IPS DF 6.9 (cell line): ENCODE measurements around the gene RAD51B.
"Not testable (repeated sequence)": the region's sequence is repeated elsewhere in the genome, so short reads cannot be mapped to it uniquely, and the experiment has no call there.

Experiments used
- DNase-seq: peaks from one replicate; pipeline ENCODE4 v3.0.0-alpha.2; 2013; ENCODE audit warnings: low read depth, low spot score
- H3K27ac ChIP-seq: one replicate; pipeline ENCODE4 v1.5.1; 2013; ENCODE audit warnings: low read length, control low read depth
- H3K27me3 ChIP-seq: 2 replicates; pipeline ENCODE4 v1.6.1; 2013; ENCODE audit warnings: mild to moderate bottlenecking, low read length; ENCODE audit not compliant: control insufficient read depth, insufficient read depth
- H3K36me3 ChIP-seq: 2 replicates; pipeline ENCODE4 v1.6.1; 2013; ENCODE audit warnings: low read length; ENCODE audit not compliant: control insufficient read depth, insufficient read depth
- H3K4me1 ChIP-seq: 2 replicates; pipeline ENCODE4 v1.6.1; 2013; ENCODE audit warnings: low read length; ENCODE audit not compliant: control insufficient read depth, insufficient read depth
- H3K4me3 ChIP-seq: 2 replicates; pipeline ENCODE4 v1.5.1; 2013; ENCODE audit warnings: mild to moderate bottlenecking, low read length
- H3K9me3 ChIP-seq: 2 replicates; pipeline ENCODE4 v1.6.1; 2013; ENCODE audit warnings: low read length, inconsistent platforms; ENCODE audit not compliant: control insufficient read depth, insufficient read depth
- WGBS: extraction: QIAGEN DNeasy Blood & Tissue Kit; methylation state at CpG from one replicate; pipeline ENCODE4 v1.1.7; 2013; ENCODE audit warnings: mixed read lengths, missing lambda C conversion rate; ENCODE audit not compliant: insufficient read length, insufficient coverage; 5-methylcytosine and 5-hydroxymethylcytosine counted together

RAD51B gene

DNA sequence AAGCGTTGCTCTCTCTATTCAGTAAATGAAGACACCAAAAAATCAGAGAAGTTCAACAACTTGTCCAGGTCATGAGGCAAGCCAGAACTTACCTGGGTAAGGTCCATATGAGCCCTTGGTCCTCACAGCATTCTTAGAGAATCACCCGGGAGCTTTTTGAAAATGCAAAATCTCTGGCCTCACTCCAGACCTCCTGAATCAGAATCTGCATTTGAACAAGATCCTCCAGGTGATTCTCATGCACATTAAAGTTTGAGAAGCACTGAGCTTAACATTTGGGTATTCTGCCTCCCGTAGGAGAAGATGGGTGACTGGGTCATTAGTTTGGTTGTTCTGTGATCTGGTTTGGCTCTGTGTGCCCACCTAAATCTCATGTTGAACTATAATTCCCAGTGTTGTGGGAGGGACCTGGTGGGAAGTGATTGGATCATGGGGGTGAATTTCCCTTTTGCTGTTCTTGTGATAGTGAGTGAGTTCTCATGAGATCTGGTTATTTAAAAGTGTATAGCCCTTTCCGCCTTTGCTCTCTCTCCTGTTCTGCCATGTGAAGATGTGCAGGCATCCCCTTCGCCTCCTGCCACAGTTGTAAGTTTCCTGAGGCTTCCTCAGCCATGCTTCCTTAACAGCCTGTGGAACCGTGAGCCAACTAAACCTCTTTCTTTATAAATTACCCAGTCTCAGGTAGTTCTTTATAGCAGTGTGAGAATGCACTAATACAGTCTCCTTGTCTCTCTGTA is 221.2 kb downstream of the RAD51B start:
- Histone ChIP-seq H3K27ac (no peak overlapping the region), H3K4me3 (no peak overlapping the region), H3K36me3 (no peaks in the 10 kb centered on the region), H3K4me1 (peaks cover 1% of the 10 kb centered on the region; the same call in 1 of the 2 replicates), H3K27me3 (no peaks in the 10 kb centered on the region), H3K9me3 (no peaks in the 10 kb centered on the region)
- DNase-seq, result peak; percentile 31
- WGBS, result no CpG with 5 or more reads among the region's 6 CpGs

DNA sequence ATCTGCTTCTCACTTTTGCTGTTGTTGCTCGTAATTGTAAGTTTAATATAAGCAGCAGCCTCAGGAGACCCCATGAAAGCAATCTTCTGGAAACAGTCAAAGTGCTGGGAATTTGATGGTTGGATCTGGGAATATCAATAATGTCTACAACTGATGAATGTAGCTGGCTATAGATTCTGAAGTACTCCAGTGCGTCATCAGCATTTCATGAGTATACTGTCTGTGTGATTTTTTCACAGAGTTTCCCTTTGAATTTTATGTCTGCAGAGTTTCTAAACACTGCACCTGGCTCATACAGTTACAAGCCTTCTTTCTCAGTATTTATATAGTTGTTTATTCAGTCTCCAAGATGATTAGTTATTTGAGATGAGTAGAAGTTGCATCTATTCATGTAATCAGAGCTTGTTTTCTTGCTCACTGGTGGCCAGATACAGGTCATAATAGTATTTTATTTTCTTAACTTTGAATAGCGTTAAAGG is 222.3 kb downstream of the RAD51B start:
- no CpG with 5 or more reads among the region's 3 CpGs for WGBS
- Histone ChIP-seq H3K27me3 (no peaks in the 10 kb centered on the region), H3K4me3 (no peak overlapping the region), H3K27ac (no peak overlapping the region), H3K9me3 (no peaks in the 10 kb centered on the region), H3K36me3 (no peaks in the 10 kb centered on the region), H3K4me1 (peaks cover 1% of the 10 kb centered on the region; the same call in 1 of the 2 replicates)
- no peak for DNase-seq

DNA sequence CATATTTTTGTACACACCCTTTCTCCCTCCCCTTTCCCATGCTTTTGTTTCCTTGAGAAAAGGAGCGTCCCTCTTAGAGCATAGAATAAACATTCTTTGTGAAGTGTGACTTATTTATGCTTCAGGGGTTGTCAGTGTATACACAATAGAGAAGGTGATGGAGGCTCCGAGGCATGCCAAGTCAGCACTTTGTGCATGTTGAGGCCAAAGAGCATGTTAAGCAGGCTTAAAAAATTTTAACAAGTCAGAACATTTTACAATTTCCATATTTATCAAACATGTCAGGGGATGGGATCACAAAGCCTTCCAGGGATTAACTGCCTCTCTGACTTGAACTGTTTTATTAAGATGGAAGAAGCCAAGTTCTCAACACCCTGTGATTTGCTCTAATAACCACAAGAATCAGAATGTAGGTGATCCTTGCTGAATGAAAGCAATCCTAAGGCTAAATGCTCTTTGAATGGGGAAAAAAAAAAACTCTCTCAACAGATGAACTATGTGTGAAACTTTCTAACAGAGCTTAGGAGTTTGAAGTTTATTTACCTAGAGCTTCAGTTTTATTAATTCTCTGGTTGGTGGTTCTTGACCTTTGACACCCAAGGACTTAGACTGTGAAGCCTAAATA is 223.1 kb downstream of the RAD51B start:
- DNase-seq, result no peak
- Histone ChIP-seq H3K4me1 (peaks cover 1% of the 10 kb centered on the region; the same call in 1 of the 2 replicates), H3K27ac (no peak overlapping the region), H3K4me3 (no peak overlapping the region), H3K36me3 (no peaks in the 10 kb centered on the region), H3K27me3 (no peaks in the 10 kb centered on the region), H3K9me3 (no peaks in the 10 kb centered on the region)
- no CpG with 5 or more reads among the region's 2 CpGs for WGBS

DNA sequence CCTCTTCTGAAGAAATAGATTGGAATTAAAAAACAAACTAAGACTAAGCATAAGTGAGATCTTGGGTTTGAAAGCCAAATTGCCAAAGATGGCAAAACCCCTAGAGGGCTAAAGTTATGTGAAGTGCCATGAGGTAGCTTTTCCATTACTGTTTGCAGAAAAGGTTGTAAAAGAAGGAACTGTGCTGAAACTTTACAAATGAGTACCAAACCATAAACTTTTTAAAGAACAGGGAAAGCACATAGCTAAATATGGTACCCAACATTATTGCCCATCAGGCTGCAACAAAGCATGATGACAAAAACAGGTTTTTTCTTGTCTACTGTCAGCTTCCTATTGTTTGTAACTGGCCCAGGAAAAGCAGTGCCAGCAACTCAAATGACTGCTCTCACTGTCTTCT is 224.2 kb downstream of the RAD51B start:
- Histone ChIP-seq H3K9me3 (no peaks in the 10 kb centered on the region), H3K4me3 (no peak overlapping the region), H3K4me1 (peaks cover 1% of the 10 kb centered on the region; the same call in 1 of the 2 replicates), H3K27ac (no peak overlapping the region), H3K27me3 (no peaks in the 10 kb centered on the region), H3K36me3 (no peaks in the 10 kb centered on the region)
- DNase-seq, result no peak

DNA sequence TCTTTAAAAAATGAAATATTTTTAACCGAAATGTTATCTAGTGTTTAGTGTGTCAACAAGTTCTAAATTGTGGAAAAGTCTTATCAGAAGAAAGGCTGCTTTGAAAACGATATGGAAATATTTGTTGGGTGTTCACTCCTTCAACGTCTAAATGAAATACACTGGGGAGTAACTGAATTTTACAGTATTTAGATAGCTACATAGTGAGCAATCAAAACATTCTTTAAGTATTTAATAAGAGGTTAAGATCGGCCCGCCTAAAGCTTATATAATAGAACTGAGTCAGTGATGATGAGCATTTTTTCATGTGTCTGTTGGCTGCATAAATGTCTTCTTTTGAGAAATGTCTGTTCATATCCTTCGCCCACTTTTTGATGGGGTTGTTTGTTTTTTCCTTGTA is 228.3 kb downstream of the RAD51B start:
- DNase-seq, result no peak
- no peak overlapping the region for H3K27ac ChIP-seq
- no peak overlapping the region for H3K4me3 ChIP-seq
- H3K9me3 ChIP-seq, result no peaks in the 10 kb centered on the region
- no peaks in the 10 kb centered on the region for H3K36me3 ChIP-seq
- H3K27me3 ChIP-seq, result no peaks in the 10 kb centered on the region
- WGBS, result no CpG with 5 or more reads among the region's 6 CpGs
- no peaks in the 10 kb centered on the region for H3K4me1 ChIP-seq

DNA sequence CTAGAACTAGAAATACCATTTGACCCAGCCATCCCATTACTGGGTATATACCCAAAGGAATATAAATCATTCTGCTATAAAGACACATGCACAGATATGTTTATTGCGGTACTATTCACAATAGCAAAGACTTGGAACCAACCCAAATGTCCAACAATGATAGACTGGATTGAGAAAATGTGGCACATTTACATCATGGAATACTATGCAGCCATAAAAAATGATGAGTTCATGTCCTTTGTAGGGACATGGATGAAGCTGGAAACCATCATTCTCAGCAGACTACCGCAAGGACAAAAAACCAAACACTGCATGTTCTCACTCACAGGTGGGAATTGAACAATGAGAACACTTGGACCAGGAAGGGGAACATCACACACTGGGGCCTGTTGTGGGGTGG is 229.2 kb downstream of the RAD51B start:
- H3K9me3 ChIP-seq, H3K27me3 ChIP-seq, H3K4me1 ChIP-seq, H3K27ac ChIP-seq, H3K4me3 ChIP-seq, DNase-seq, H3K36me3 ChIP-seq: not testable (repeated sequence)
- WGBS, result no CpG with 5 or more reads among the region's 2 CpGs

DNA sequence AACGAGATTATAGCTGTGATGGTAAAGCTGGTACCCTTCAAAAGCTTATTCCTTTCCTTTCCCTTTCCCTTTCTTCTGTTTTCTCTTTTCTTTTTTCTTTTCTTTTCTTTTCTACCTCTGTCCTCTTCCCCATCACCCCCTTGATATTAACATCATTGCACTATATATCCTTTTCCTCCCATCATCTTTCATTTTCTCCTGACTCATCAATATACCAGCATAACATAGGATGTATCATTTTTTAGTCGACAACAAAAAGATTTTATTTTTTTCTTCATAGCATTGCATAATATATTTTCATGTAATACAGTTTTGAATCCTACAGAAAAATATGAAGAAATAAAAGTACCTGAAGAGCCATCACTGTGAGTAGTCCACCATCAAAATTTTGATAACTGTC is 230.6 kb downstream of the RAD51B start:
- no CpG with 5 or more reads among the region's 2 CpGs for WGBS
- H3K27me3 ChIP-seq, result no peaks in the 10 kb centered on the region
- H3K4me3 ChIP-seq, result no peak overlapping the region
- H3K36me3 ChIP-seq, result no peaks in the 10 kb centered on the region
- no peaks in the 10 kb centered on the region for H3K9me3 ChIP-seq
- H3K4me1 ChIP-seq, result no peaks in the 10 kb centered on the region
- no peak for DNase-seq
- no peak overlapping the region for H3K27ac ChIP-seq

DNA sequence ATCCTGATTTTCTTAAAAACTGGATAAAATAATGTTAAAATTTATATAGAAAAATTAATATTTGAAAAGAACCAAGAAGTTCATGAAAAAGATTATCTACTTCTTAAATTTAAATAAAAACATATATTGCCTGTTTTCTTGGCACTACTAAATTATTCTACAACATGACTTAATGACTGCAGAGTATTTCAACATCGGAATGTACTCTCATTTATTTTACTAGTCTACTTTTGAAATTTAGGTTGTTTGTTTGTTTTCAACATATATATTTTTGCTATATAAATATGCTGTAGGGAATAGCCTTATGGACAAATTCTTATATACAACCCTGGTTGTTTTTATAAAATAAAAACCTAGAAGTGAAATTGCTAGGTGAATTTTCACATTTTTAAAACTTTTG is 231.6 kb downstream of the RAD51B start:
- Histone ChIP-seq H3K27me3 (no peaks in the 10 kb centered on the region), H3K27ac (no peak overlapping the region), H3K4me1 (no peaks in the 10 kb centered on the region), H3K4me3 (no peak overlapping the region), H3K36me3 (no peaks in the 10 kb centered on the region), H3K9me3 (no peaks in the 10 kb centered on the region)
- WGBS, result no CpG with 5 or more reads among the region's 1 CpG
- no peak for DNase-seq

DNA sequence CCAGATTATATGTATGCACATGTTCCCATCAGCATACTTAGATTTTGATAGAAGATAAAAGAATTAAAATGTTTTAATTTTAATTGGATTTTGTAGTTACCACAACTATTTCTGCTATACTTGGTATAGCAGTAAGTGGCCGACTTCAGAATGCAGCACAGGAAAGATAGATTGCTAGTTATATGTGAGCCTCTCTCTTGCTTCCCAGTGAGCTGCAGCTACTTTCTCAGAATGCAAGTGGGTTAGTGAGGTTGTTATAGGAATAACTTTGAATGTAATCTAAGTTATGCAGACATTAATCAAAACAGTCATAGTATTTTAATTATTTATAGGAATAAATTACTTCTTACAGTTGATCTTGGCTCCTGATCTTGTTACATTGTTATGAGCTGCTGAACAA is 240.6 kb downstream of the RAD51B start:
- H3K9me3 ChIP-seq, result no peaks in the 10 kb centered on the region
- DNase-seq, result no peak
- H3K27ac ChIP-seq, result no peak overlapping the region
- no peaks in the 10 kb centered on the region for H3K36me3 ChIP-seq
- no peak overlapping the region for H3K4me3 ChIP-seq
- H3K27me3 ChIP-seq, result no peaks in the 10 kb centered on the region
- no CpG with 5 or more reads among the region's 1 CpG for WGBS
- no peaks in the 10 kb centered on the region for H3K4me1 ChIP-seq

DNA sequence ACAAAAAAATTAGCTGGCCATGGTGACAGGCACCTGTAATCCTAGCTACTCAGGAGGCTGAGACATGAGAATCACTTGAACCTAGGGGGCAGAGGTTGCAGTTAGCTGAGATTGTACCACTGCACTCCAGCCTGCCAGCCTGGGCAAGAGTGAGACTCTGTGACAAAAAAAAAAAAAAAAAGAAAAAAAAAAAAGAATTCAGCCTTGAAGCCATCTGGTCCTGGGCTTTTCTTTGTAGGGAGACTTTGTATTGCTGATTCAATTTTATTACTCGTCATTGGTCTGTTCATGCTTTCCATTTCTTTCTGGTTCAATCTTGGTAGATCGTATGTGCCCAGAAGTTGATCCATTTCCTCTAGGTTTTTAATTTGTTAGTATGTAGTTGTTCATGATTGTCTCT is 243.1 kb downstream of the RAD51B start:
- Histone ChIP-seq H3K9me3 (no peaks in the 10 kb centered on the region), H3K27ac (no peak overlapping the region), H3K4me1 (no peaks in the 10 kb centered on the region), H3K36me3 (no peaks in the 10 kb centered on the region), H3K27me3 (no peaks in the 10 kb centered on the region), H3K4me3 (no peak overlapping the region)
- DNase-seq, result no peak
- no CpG with 5 or more reads among the region's 2 CpGs for WGBS

DNA sequence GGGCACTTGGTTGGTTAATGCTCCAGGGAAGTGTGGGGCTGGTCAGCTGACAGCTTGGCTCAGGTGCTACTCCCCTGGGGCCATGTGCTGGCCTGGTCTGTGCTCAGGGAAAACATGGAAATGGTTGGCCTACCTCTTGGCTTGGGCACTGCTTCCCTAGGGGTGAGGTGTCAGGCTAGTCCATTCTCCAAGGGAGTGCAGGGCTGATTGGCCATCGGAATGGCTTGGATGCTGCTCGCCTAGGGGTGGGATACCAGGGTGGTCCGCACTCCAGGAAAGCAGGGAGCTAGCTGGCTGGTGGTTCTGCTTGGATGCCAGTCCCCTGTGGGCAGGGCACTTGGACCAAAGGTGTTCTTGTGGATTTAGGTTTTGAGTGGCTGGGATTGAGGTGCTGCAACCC is 245.7 kb downstream of the RAD51B start:
- no peaks in the 10 kb centered on the region for H3K27me3 ChIP-seq
- no peaks in the 10 kb centered on the region for H3K4me1 ChIP-seq
- no CpG with 5 or more reads among the region's 3 CpGs for WGBS
- H3K9me3 ChIP-seq, result no peaks in the 10 kb centered on the region
- H3K27ac ChIP-seq, result no peak overlapping the region
- H3K4me3 ChIP-seq, result no peak overlapping the region
- H3K36me3 ChIP-seq, result no peaks in the 10 kb centered on the region
- DNase-seq, result no peak
